NCI-H1105 treated with DMSO at 0.1 percent for 48 hours (cell line): ENCODE results near the gene SYNE1.
A peak's percentile ranks its signal among the peaks of the same experiment; 100 is the strongest.
"Not testable (repeated sequence)": the region's sequence is repeated elsewhere in the genome, so short reads cannot be mapped to it uniquely, and the experiment has no call there.

Experiments
- DNase-seq: peaks from one replicate; lab custom pipeline; 2025; lab: John Stamatoyannopoulos, UW

Gene SYNE1

GRCh38 chr6:152637296-152638047, at the start of gene SYNE1:
Gene SYNE1, minus strand, starts transcription at chr6:152637362. Its CDS starts 9,031 bp downstream, at chr6:152628331.
- DNase-seq, result no peak

GRCh38 chr6:152685819-152686218, 48.7 kb upstream of the SYNE1 start:
- no peak for DNase-seq

- not testable (repeated sequence) for DNase-seq
These were observed 45.8 kb upstream of the SYNE1 start for GRCh38 chr6:152682935-152683334.

- no peak for DNase-seq
These were observed 45.0 kb upstream of the SYNE1 start for GRCh38 chr6:152682141-152682540.

GRCh38 chr6:152680879-152681517, 43.8 kb upstream of the SYNE1 start:
- DNase-seq, result no peak

GRCh38 chr6:152680151-152680550, 43.0 kb upstream of the SYNE1 start:
- no peak for DNase-seq

- no peak for DNase-seq
These were observed 36.1 kb upstream of the SYNE1 start for GRCh38 chr6:152673236-152673635.

GRCh38 chr6:152671171-152671570, 34.0 kb upstream of the SYNE1 start:
- DNase-seq, result no peak

- peak; percentile 10 for DNase-seq
These were observed 32.7 kb upstream of the SYNE1 start for GRCh38 chr6:152669895-152670294.

GRCh38 chr6:152661776-152662175, 24.6 kb upstream of the SYNE1 start:
- DNase-seq, result no peak

GRCh38 chr6:152651986-152652385, 14.8 kb upstream of the SYNE1 start:
- no peak for DNase-seq

- DNase-seq, result no peak
These were observed 10.9 kb upstream of the SYNE1 start for GRCh38 chr6:152648105-152648504.

GRCh38 chr6:152646732-152647131, 9.6 kb upstream of the SYNE1 start:
- DNase-seq, result not testable (repeated sequence)

- peak; percentile 56 for DNase-seq
These were observed 5.6 kb upstream of the SYNE1 start for GRCh38 chr6:152642578-152643375.

- DNase-seq, result no peak
These were observed 410 bp downstream of the SYNE1 start for GRCh38 chr6:152636609-152637295.

- DNase-seq, result no peak
These were observed 1.0 kb downstream of the SYNE1 start for GRCh38 chr6:152636021-152636608.

- DNase-seq, result no peak
These were observed 2.4 kb downstream of the SYNE1 start for GRCh38 chr6:152634773-152635172.

- DNase-seq, result no peak
These were observed 4.9 kb downstream of the SYNE1 start for GRCh38 chr6:152632121-152632782.

- DNase-seq, result no peak
These were observed 5.8 kb downstream of the SYNE1 start for GRCh38 chr6:152631376-152631775.

GRCh38 chr6:152630832-152631231, 6.3 kb downstream of the SYNE1 start:
- DNase-seq, result no peak

GRCh38 chr6:152625213-152625612, 11.9 kb downstream of the SYNE1 start:
- peak; percentile 41 for DNase-seq
